Gastrocnemius medialis (tissue), 4 donors: Measurements from ENCODE around the gene EEFSEC. TPM values are rescaled to one million over a fixed set of nuclear protein-coding genes. Genes with fewer than 3 reads are reported as not detected.
A peak's percentile ranks its signal among the peaks of the same experiment; 100 is the strongest.

ENCODE experiments used
- ATAC-seq, 2 donors: fragments of 150-250 bp; one replicate each; pipeline ENCODE4 v1.9.1; 2016
- DNase-seq, 2 donors: peaks; one replicate each; pipeline ENCODE4 v3.0.0-alpha.2; 2019
- H3K27ac ChIP-seq, 4 donors: fragments of 200-600 bp; sonication (generic); 1 replicate in 1 of 4; 2 replicates in 3 of 4; pipeline ENCODE4 v1.5.1; 2016 to 2018; ENCODE audit warnings: mild to moderate bottlenecking in 2 of 4, moderate library complexity in 1 of 4
- H3K27me3 ChIP-seq, 3 donors: fragments of 200-600 bp; sonication (generic) in 2 of 3; 1 replicate in 1 of 3; 2 replicates in 2 of 3; pipeline versions ENCODE4 v1.5.1 to v1.6.0; 2016 to 2019; ENCODE audit warnings: mild to moderate bottlenecking in 1 of 3, moderate library complexity in 1 of 3
- H3K36me3 ChIP-seq, 2 donors: fragments of 200-600 bp; sonication (generic) in 1 of 2; one replicate each; pipeline ENCODE4 v1.5.1; 2017 to 2018
- H3K4me1 ChIP-seq, 2 donors: fragments of 200-600 bp; sonication (generic) in 1 of 2; one replicate each; pipeline ENCODE4 v1.5.1; 2016 to 2017; ENCODE audit warnings: mild to moderate bottlenecking in 2 of 2
- H3K4me3 ChIP-seq, 4 donors: fragments of 200-600 bp; sonication (generic) in 3 of 4; 1 replicate in 1 of 4; 2 replicates in 3 of 4; pipeline ENCODE4 v1.5.1; 2016 to 2019; ENCODE audit warnings: mild to moderate bottlenecking in 2 of 4
- H3K9me3 ChIP-seq, 3 donors: fragments of 200-600 bp; sonication (generic) in 2 of 3; 1 replicate in 1 of 3; 2 replicates in 2 of 3; pipeline ENCODE4 v1.5.1; 2016 to 2019
- POLR2A ChIP-seq, 2 donors: fragments of 450-650 bp; IDR thresholded peaks; one replicate each; pipeline ENCODE4 v1.6.1; 2017; ENCODE audit warnings: antibody characterized with exemption in 2 of 2, mild to moderate bottlenecking in 2 of 2, moderate library complexity in 2 of 2
- in situ Hi-C, 4 donors: fragments of 200-750 bp; cut with MboI; loops; one replicate each; pipeline versions ENCODE4 v1.15.0 to v1.8.0; 2017; ENCODE audit warnings: low sequenced_read_pairs in 4 of 4
- intact Hi-C: fragments of 100-400 bp; cut with DNase I; formaldehyde crosslinking; loops from one replicate; pipeline ENCODE4 v1.15.1; 2023; ENCODE audit warnings: low total_unique reads
- total RNA-seq, 4 donors: library from RNA; depleted of rRNA; stranded (reverse); fragments of >200 nt; gene quantifications; one replicate each; pipeline versions ENCODE4 v1.1.0 to v1.2.3, GENCODE V29; 2016
- TF ChIP-seq, protein P1 (sequence below), 5 experiments: fragments of 450-650 bp in 3 of 5; fragments of 200-600 bp in 2 of 5; sonication (generic) in 2 of 5; IDR thresholded peaks in 4 of 5; conservative IDR thresholded peaks in 1 of 5; 1 replicate in 4 of 5; 2 replicates in 1 of 5; pipeline ENCODE4 v1.5.1; 2016 to 2019; ENCODE audit warnings: antibody characterized with exemption in 5 of 5, mild to moderate bottlenecking in 3 of 5, moderate library complexity in 3 of 5

The EEFSEC gene
- total RNA-seq, 4 donors from 2014 or later, result 21.0 to 29.4 (median 23.4) TPM

DNA sequence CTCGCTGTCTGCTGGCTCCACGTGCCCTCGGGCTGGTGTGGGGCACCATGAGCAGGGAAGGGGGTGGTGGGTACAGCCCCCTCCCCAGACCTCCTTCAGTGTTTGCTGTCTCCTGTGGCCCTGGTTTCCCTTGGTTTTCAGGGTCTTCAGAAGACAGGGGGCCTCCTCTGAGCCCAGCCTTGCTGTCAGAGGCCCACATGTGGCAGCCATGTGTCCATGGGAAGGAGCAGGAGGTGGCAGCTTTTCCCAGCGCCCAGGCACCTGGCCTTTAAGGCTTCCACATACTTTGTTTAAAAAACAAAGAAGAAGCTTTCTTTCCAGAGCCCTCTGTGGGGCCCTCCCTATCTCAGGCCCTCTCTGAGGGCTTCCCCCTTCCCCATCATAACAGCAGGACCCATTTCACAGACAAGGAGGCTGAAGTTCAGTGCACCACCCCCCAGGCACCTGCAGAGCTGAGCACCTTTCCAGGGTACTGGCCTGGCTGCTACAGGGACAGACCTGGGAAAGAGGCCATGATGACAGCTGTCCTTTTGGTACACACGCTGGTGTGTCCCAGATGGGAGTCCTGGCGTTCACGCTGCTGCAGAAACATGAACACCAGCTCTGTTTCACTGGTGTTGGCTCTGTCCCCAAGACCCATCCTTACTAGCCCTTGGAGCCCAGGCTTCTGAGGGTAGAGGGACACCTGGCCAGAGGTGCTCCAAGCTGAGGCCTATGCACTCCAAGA lies 239.7 kb downstream of the EEFSEC start:
- in situ Hi-C loops, result no loop called here
- Histone ChIP-seq H3K9me3 (no peaks in the 10 kb centered on the region), H3K27ac (peak overlapping the region in 3 of 4 donors; percentile 14 to 73 (median 35)), H3K4me1 (peaks cover 13 to 16% of the 10 kb centered on the region in 2 donors), H3K36me3 (no peaks in the 10 kb centered on the region), H3K27me3 (no peaks in the 10 kb centered on the region), H3K4me3 (no peak overlapping the region)
- no peak for TF ChIP-seq POLR2A (IDR thresholded peaks at IDR 0.05)
- TF ChIP-seq, protein P1, sequence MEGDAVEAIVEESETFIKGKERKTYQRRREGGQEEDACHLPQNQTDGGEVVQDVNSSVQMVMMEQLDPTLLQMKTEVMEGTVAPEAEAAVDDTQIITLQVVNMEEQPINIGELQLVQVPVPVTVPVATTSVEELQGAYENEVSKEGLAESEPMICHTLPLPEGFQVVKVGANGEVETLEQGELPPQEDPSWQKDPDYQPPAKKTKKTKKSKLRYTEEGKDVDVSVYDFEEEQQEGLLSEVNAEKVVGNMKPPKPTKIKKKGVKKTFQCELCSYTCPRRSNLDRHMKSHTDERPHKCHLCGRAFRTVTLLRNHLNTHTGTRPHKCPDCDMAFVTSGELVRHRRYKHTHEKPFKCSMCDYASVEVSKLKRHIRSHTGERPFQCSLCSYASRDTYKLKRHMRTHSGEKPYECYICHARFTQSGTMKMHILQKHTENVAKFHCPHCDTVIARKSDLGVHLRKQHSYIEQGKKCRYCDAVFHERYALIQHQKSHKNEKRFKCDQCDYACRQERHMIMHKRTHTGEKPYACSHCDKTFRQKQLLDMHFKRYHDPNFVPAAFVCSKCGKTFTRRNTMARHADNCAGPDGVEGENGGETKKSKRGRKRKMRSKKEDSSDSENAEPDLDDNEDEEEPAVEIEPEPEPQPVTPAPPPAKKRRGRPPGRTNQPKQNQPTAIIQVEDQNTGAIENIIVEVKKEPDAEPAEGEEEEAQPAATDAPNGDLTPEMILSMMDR (IDR thresholded peaks at IDR 0.05 in 4 of 5, conservative IDR thresholded peaks at IDR 0.05 in 1 of 5), result no peak
- ATAC-seq (peak; percentile 88 to 96), DNase-seq (peak; percentile 72 to 73)
- intact Hi-C loops, result no loop called here

- Histone ChIP-seq H3K4me3 (no peak overlapping the region), H3K27ac (no peak overlapping the region), H3K9me3 (no peaks in the 10 kb centered on the region), H3K4me1 (peaks cover 13 to 16% of the 10 kb centered on the region in 2 donors), H3K36me3 (no peaks in the 10 kb centered on the region), H3K27me3 (no peaks in the 10 kb centered on the region)
- ATAC-seq (no peak), DNase-seq (no peak)
- intact Hi-C loops (no loop called here), in situ Hi-C loops (no loop called here)
- TF ChIP-seq, protein P1 (IDR thresholded peaks at IDR 0.05 in 4 of 5, conservative IDR thresholded peaks at IDR 0.05 in 1 of 5), result no peak
- no peak for TF ChIP-seq POLR2A (IDR thresholded peaks at IDR 0.05)
Measured at GRCh38 chr3:128394033-128394432, 240.8 kb downstream of the EEFSEC start.

DNA sequence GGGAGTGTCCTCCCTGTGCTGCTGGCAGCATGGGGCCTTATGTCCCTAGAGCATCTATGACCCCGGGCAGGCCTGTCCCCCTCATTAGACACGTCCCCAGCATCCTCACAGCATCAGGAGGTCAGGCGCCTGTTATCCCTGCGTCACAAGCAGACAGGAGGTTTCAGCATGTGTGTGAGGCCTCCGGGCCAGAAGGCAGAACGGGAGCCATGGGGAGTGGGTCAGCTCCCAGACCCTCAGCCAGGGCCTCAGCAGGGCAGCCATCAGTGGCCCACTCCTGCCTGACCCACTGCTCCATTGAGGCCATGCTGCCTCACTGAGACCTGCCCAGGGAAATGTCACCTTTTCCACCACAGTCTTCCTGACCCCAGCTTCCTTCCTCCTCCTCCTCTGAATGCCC lies 241.8 kb downstream of the EEFSEC start:
- intact Hi-C loops (no loop called here), in situ Hi-C loops (no loop called here)
- Histone ChIP-seq H3K4me3 (no peak overlapping the region), H3K36me3 (no peaks in the 10 kb centered on the region), H3K4me1 (peaks cover 13 to 16% of the 10 kb centered on the region in 2 donors), H3K27me3 (no peaks in the 10 kb centered on the region), H3K9me3 (no peaks in the 10 kb centered on the region), H3K27ac (no peak overlapping the region)
- ATAC-seq (no peak), DNase-seq (no peak)
- TF ChIP-seq, protein P1 (IDR thresholded peaks at IDR 0.05 in 4 of 5, conservative IDR thresholded peaks at IDR 0.05 in 1 of 5), result no peak
- no peak for TF ChIP-seq POLR2A (IDR thresholded peaks at IDR 0.05)

DNA sequence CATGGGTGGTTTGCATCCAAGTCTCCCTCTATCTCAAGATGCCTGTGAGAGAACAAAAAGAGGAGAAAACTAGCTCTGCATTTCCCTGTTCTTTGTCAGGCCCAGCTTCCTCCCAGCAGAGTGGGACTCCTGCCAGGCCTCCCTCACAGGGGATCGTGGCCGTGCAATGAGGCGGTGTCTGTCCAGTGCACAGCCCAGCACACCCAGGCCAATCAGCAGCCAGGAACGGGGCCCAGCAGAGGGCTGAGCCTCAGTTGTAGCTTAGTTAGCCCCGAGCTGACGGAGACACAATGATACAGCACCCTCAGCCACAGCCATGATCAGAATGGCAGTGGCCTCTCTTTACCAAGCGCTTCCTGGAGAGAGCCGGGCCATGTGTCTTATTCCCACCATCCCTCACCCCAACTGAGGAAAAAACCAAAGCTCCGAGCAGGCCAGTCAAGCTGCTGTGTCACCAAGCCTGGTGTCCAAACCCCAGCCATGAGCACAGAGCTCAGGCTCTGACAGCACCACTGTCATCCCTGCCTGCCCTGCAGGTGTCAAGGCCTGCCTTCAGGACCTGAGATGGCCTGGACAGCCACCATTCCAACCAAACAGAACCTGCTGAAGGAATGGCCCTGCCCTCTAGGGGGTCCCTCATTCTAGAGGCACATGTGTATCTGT lies 242.3 kb downstream of the EEFSEC start:
- TF ChIP-seq, protein P1 (IDR thresholded peaks at IDR 0.05 in 4 of 5, conservative IDR thresholded peaks at IDR 0.05 in 1 of 5), result no peak
- no peak for TF ChIP-seq POLR2A (IDR thresholded peaks at IDR 0.05)
- H3K36me3 ChIP-seq, result no peaks in the 10 kb centered on the region
- ATAC-seq, result no peak
- in situ Hi-C loops (no loop called here), intact Hi-C loops (no loop called here)
- no peak overlapping the region for H3K4me3 ChIP-seq
- H3K9me3 ChIP-seq, result no peaks in the 10 kb centered on the region
- no peaks in the 10 kb centered on the region for H3K27me3 ChIP-seq
- no peak for DNase-seq
- H3K27ac ChIP-seq, result no peak overlapping the region
- peaks cover 13 to 16% of the 10 kb centered on the region in 2 donors for H3K4me1 ChIP-seq
